Central memory CD4-positive, alpha-beta T cell (primary cell): Measurements from ENCODE around the gene ANKFN1.

ENCODE experiments used
- DNase-seq: peaks from one replicate; pipeline ENCODE4 v3.0.0; 2022

Gene ANKFN1

GRCh38 chr17:56290101-56290801 lies 137.0 kb downstream of the ANKFN1 start:
- no peak for DNase-seq

GRCh38 chr17:56290802-56291118 lies 137.5 kb downstream of the ANKFN1 start:
- no peak for DNase-seq

- DNase-seq = no peak
Observed at GRCh38 chr17:56291226-56291805, 138.0 kb downstream of the ANKFN1 start.

- no peak for DNase-seq
Observed at GRCh38 chr17:56292010-56292409, 138.7 kb downstream of the ANKFN1 start.

- no peak for DNase-seq
Observed at GRCh38 chr17:56292578-56292977, 139.3 kb downstream of the ANKFN1 start.

GRCh38 chr17:56297184-56297583 lies 143.9 kb downstream of the ANKFN1 start:
- DNase-seq = no peak

GRCh38 chr17:56298846-56299245 lies 145.6 kb downstream of the ANKFN1 start:
- DNase-seq = no peak

- no peak for DNase-seq
Observed at GRCh38 chr17:56300144-56300543, 146.9 kb downstream of the ANKFN1 start.

GRCh38 chr17:56305007-56305406 lies 151.7 kb downstream of the ANKFN1 start:
- no peak for DNase-seq

GRCh38 chr17:56309897-56310296 lies 156.6 kb downstream of the ANKFN1 start:
- no peak for DNase-seq

GRCh38 chr17:56310782-56311181 lies 157.5 kb downstream of the ANKFN1 start:
- no peak for DNase-seq

GRCh38 chr17:56313201-56313600 lies 159.9 kb downstream of the ANKFN1 start:
- DNase-seq = no peak

GRCh38 chr17:56314026-56314425 lies 160.8 kb downstream of the ANKFN1 start:
- DNase-seq = no peak

GRCh38 chr17:56314984-56315602 lies 161.8 kb downstream of the ANKFN1 start:
- DNase-seq = no peak

GRCh38 chr17:56316604-56317003 lies 163.3 kb downstream of the ANKFN1 start:
- no peak for DNase-seq

- DNase-seq = no peak
Observed at GRCh38 chr17:56317351-56318208, 164.3 kb downstream of the ANKFN1 start.

- DNase-seq = no peak
Observed at GRCh38 chr17:56319531-56319930, 166.3 kb downstream of the ANKFN1 start.

- no peak for DNase-seq
Observed at GRCh38 chr17:56320443-56320842, 167.2 kb downstream of the ANKFN1 start.

- no peak for DNase-seq
Observed at GRCh38 chr17:56322991-56323390, 169.7 kb downstream of the ANKFN1 start.

GRCh38 chr17:56324676-56325075 lies 171.4 kb downstream of the ANKFN1 start:
- no peak for DNase-seq

GRCh38 chr17:56325313-56326000 lies 172.2 kb downstream of the ANKFN1 start:
- DNase-seq = no peak

- no peak for DNase-seq
Observed at GRCh38 chr17:56326001-56326359, 172.7 kb downstream of the ANKFN1 start.

- DNase-seq = no peak
Observed at GRCh38 chr17:56347639-56348038, 194.4 kb downstream of the ANKFN1 start.
